ENCODE measurements around the gene G6PC2. TPM values are rescaled to one million over a fixed set of nuclear protein-coding genes. Genes with fewer than 3 reads are reported as not detected.
"Not testable (repeated sequence)": the region's sequence is repeated elsewhere in the genome, so short reads cannot be mapped to it uniquely, and the experiment has no call there.

The G6PC2 gene
- total RNA-seq, 2 experiments from 2014 or later = not detected

DNA sequence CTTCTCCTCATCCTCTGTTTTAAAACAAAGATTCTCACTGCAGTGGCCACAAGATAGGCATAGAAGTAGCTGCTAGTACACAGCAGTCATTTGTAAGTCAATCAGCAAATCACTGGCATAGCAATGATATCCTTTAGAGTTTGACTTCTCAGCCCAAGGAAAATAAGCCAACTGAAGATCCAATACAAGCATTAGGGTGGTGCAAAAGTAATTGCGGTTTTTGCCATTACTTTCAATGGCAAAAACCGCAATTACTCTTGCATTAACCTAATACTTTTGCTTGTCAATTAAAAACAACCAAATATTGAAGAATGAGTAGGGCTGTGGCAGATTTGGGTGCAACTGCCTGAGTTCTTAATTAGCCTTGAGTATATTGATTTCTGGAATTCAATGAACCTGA lies 2.8 kb downstream of the G6PC2 start:
- POLR2A ChIA-PET = no interaction called here
- CTCF ChIA-PET = no interaction called here

DNA sequence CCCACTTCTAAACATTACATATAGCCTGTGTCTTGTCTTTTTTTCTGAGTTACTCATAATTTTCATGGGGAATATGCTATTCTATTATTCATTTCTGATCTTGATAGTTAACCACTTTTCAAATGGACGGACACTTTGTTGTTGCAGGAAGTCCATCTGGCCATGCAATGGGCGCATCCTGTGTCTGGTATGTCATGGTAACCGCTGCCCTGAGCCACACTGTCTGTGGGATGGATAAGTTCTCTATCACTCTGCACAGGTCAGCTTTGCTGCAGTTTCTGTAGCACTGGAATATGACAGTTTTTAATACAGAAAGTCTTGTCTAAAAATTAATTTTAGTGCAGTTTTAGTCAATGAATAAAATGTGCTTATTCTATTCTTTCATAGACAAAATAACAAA lies 3.3 kb downstream of the G6PC2 start:
- ChIA-PET CTCF (no interaction called here), POLR2A (no interaction called here)

DNA sequence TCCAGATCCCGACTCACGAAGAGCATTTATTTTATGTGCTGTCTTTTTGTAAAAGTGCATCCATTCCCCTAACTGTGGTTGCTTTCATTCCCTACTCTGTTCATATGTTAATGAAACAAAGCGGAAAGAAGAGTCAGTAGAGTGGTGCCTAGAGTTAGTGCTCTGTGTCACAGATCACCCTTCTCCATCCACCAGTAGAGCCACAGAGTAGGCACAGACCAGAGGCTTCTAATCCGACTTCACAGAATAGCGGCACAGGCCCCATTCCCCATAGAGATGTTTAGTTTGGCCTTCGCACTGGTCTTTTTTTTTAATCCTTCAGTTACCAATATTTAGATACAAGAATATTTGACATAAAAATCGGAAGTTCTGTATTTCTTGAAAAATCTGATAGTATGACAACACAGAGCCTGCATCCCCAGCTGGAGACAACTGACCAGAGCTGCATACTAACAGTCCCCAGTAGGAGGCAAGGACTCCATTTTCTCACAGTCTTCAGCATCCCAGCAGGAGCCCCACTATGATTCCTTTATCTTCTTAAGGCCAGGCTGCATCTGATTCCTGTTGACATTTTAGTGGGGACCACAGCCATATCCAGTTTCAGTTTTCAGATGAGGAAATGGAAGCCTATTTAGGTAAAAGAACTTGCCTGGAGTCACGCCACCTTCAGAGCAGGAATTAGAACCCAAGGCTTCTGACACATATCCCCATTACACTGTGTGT lies 7.0 kb downstream of the G6PC2 start:
- CTCF ChIA-PET = no interaction called here
- POLR2A ChIA-PET = interaction anchor here (0.6 kb wide), 1 partner anchor 255 kb away, joined by 3 read pairs; no protein-coding TSS in a partner anchor

DNA sequence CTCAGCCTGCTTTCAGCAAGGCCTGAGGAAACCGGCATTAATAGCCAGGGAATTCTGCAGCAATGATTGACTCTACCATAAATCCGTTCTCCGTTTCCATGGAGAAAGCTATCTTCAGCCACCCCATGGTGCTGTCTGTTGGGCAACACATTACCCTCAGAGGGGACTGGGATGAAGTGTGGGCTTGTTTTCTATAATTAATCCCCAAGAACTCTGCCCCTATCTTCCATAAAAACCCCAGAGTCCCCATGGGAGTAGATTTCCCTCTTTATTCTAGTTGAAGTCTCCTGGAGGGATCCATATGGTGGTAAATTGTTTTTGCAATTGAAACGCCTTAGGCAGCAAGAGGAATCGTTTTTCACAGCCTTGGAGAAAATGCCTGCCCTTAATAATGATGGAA lies 9.2 kb downstream of the G6PC2 start:
- CTCF ChIA-PET = no interaction called here
- POLR2A ChIA-PET = no interaction called here

DNA sequence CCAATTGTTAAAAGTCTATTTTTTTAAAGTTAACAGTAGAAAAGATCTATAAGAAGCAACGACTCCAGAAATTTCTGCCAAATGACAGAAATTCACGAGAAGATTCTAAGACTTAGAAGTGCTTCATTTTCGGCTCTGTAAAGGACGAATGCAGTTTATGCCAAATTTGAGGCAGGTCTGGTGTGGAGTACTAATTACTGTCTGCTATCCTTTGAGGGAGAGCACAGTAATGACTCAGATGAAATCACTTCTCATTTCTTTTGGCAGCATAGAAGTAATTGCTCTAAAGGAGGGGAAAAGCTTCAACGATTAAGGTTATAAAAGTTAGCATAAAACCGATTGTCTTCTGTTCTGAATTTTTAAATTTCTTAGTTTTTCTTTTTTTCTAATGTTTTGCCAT lies 11.4 kb downstream of the G6PC2 start:
- ChIA-PET CTCF (no interaction called here), POLR2A (no interaction called here)

DNA sequence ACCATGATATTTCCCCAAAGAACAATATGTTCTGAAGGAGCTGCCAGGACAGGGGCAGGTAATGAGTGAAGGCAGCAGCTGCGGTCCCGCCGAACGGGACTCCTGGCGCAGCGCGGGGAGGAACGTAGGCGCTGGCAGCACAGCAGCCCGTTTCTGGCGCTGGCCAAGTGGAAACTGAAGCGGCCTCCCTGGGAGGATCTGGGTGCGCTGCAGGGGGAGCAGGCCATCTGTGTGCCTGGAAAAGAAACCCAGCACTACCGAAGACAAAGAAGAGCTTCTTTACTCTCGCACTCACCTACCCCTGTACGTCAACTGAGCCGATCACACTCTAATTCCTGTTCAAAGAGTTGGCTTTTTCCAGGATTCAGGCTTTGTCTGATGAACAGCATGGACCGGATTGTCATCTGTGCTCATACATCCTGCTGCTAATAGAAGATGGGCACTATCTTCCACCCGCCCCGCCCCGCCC lies 11.8 kb downstream of the G6PC2 start:
- ChIA-PET POLR2A (no interaction called here), CTCF (interaction anchor here (1.1 kb wide), 1 partner anchor 566 kb away, joined by 3 read pairs; no protein-coding TSS in a partner anchor)

DNA sequence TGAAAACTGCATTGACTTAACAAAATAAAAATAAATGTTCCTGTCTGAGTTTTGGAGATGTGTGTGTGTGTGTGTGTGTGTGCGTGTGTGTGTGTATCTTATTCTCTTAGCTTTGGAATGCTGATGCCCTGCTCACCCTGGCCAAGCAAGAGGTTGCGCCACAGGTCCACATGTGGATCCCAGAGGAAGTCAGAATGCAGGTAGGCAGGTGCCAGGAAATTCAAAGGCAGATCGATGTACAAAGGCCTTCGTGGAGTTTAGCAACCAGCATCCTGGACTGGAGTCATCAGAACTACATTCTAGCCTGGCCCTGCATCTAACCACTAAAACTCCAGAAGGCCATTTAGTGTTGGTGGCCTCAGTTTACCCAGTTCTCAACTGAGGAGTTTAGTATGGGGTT lies 12.4 kb downstream of the G6PC2 start:
- ChIA-PET POLR2A (interaction anchor here (0.5 kb wide), 1 partner anchor 33 kb away, joined by 3 read pairs; no protein-coding TSS in a partner anchor), CTCF (interaction anchor here (1.1 kb wide), 1 partner anchor 567 kb away, joined by 3 read pairs; no protein-coding TSS in a partner anchor)

DNA sequence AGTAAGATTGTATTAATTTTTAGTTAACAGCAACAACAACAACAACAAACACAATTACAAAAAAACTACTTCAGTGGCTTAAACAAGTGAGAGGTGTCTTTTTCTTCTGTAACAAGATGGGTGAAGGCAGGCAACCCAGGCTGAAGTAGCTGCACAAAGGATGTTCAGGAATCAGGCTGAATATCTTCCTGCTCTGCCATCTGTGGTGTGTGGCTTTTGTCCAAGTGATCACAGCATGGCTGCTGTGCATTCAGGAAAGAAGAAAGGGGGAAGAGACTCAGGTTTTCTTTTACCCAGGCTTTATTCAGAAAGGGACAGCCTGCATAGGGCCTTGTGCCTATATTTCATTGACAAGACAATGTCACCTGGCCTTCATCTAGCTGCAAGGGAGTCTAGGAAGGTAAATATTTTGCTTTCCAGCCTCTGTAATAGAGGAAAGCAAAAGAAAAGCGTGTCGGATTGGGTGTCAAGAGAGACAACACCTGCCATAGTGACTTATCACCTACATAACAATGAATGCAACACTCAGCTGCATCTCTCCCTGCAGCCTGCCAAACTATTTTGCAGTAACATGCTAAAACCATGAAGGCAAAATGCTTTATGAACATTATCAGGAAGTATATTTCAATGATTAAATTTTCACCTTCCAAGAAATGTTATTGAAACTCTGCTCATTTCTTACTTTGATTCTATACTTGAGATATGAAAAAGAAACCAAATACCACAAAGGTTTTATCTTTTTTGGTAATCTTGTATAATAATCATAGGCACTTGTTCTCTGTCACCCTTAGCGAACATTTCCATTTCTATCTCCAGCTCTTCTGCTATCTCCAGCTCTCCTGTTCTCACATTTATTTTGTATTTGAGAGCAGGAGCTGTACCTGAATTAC lies 14.6 kb downstream of the G6PC2 start:
- CTCF ChIA-PET = no interaction called here
- POLR2A ChIA-PET = no interaction called here

DNA sequence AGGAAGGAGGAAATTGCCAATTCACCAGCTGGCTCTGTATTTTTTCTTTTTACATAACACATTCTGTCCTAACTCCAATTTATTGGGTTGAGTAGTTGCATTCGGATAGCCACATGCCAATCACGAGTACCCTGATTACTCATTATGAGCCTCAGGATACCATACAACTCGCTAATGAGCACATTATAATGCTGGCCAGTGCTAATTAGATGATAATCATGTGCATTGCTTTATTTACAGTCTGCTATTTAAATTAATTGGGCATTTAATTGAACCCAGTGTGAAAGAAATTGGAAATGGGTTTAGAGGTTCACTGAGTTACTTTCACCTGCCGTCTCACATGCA lies 15.2 kb downstream of the G6PC2 start:
- CTCF ChIA-PET = no interaction called here
- POLR2A ChIA-PET = no interaction called here

DNA sequence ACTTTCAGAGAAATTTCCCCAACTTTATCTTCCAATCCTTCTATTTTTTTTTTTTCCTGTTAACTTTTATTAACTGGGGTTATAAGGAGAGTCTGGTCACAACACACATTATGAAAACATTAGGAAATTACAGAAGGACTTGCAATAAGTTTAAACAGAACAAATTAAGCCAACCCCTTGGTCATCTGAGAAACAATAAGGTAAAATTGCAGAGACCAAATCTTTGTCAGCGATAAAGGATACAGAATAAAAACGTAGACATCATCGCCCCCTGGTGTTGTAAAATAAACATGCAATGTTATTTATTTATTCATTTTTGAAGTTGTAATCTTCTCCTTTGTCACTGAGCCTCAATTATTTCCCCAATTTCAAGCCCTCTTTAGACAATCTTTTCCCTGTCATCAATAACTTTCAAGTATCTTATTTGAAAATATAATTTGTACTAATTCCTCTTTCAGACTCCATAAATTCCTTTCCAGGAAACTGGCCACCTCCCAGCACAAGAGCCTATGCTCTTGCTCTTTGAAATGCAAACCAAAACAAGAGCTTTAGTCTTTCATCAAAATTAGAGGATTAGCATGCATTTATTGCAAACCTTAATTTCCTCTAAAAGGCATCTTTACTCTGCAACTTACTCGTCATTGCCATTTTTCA lies 19.5 kb downstream of the G6PC2 start:
- ChIA-PET POLR2A (no interaction called here), CTCF (interaction anchor here (0.6 to 0.9 kb wide), 2 partner anchors 147 to 569 kb away, joined by 3 to 5 read pairs; no protein-coding TSS in a partner anchor)

DNA sequence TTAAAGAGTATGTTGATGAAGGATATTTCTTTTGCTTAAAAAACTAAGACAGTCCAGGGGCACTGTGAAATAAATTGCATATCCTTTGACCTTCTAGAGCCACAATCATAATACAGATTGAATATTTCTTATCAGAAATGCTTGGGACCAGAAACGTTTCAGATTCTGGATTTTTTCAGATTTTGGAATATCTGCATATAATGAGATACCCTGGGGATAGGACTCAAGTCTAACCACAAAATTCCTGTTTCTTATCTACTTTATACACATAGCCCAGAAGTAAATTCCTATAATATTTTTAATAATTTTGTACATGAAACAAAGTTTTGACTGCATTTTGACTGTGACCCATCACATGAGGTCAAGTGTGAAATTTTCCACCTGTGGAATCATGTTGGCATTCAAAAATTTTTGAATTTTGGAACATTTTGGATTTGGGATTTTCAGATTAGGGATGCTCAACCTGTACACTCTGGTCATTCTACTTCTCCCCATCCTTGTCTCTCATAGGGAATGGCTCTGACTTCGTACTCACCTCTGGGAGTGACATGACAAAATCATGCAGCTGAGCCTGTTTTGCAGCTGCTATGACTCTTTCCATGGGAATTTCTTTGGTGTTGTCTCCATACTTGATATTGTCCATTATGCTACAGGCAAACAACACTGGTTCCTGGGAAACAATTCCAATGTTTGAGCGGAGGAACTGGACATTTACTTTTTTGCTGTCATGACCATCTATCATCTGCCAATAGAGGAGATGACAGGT lies 25.7 kb downstream of the G6PC2 start:
- POLR2A ChIA-PET = no interaction called here
- CTCF ChIA-PET = no interaction called here

DNA sequence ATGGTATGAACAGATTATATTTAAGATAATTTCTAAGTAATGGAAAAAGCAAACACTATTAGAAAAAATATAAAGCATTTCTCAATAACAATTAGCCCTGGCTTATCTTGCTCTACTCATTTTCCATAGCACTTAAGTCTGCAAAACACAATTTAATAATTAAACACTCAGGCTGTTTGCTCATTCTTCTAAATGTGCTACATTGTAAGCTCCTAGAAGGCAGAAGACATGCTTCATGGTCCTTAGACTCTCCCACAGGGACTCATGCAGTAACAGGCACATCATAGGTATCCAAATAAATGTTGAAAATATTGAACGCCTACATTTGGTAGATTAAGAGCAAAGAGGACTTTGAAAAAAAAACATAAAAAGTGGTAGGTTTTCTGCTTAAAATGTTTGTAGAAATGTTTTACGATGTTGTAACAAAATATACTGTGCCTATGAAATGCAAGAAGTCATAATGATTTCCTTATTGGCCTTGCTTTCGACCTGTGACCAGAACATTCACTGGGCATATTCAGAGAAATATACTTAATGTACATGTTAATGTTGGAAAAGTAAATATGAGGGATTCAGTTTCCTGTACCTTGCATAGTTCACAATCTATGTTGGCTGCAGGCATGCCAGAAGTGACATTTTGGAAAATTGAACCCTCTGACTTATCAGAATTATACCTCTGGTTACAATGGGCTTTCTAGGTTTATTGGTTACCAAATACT lies 27.2 kb downstream of the G6PC2 start:
- ChIA-PET POLR2A (no interaction called here), CTCF (no interaction called here)

DNA sequence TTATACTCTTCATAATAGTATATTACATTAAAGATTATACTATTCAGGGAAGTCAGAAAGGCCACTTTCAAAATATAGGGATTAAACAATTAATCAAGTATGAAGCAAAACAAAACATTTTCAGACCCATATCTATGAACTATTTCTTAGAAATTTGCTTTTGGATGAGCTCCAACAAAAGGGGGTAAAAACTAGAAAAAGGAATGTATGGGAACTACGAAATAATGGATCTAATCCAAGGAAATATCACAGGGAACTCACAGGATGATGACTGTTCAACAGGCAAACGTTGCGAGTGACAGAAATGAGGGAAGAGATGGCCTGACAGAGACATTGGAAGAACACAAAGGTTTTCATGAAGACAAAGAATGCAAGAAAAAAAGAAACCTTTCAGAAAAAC lies 27.9 kb downstream of the G6PC2 start:
- CTCF ChIA-PET = no interaction called here

DNA sequence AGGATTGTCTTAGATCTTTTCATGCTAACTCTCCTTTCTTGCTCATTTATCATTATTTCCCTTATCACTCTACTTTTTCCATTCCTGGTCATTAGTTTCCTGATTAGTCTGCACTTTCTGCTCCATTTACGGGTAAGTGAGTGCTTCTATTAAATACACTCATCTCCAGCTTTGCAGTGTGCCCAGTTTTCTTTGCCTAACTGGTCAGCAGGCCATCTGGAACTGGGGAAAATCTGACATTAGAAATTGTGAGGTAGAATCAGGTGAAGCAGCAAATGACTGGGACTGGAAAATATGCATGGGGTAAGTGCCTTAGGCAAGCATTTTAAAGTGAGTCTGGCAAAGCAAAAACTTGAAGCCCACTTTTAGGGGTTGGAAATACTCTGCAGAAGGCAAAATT lies 29.2 kb downstream of the G6PC2 start:
- CTCF ChIA-PET = no interaction called here
- POLR2A ChIA-PET = no interaction called here

More for the DNA sequence above, 27.9 kb downstream of the G6PC2 start:
- POLR2A ChIA-PET = no interaction called here

DNA sequence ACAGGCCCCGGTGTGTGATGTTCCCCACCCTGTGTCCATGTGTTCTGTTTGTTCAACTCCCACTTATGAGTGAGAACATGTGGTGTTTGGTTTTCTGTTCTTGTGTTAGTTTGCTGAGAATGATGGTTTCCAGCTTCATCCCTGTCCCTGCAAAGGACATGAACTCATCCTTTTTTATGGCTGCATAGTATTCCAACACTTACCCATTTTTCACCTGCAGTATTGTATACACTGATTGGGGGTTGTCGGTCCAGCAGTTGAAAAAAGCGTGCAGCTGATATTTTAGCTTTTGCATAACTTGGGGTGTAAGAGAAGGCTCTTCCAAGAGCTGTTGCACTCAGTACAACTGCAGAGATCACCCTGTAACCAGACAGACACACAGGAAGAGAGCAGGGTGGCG lies 31.1 kb downstream of the G6PC2 start:
- CTCF ChIA-PET = interaction anchor here (0.7 kb wide), 1 partner anchor 37 kb away, joined by 3 read pairs; no protein-coding TSS in a partner anchor
- POLR2A ChIA-PET = not testable (repeated sequence)

DNA sequence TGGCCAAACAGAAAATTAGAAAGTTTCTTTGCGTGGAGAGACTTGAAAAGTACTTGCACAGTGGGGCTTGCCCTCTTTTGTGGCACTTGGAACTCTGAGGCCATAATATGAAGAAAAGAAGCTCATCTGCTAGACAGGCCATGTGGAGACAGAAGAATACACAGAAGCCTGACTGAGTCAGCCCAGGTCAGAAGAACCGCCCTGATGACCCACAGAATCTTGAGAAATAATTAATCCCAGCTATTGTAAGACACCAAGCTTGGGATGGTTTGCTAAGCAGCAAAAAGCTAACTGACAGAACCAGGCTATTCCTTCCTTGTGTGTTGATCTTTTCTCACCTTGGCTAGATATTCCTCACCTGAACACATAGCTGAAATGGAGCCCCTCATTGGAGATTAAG lies 33.7 kb downstream of the G6PC2 start:
- CTCF ChIA-PET = no interaction called here

DNA sequence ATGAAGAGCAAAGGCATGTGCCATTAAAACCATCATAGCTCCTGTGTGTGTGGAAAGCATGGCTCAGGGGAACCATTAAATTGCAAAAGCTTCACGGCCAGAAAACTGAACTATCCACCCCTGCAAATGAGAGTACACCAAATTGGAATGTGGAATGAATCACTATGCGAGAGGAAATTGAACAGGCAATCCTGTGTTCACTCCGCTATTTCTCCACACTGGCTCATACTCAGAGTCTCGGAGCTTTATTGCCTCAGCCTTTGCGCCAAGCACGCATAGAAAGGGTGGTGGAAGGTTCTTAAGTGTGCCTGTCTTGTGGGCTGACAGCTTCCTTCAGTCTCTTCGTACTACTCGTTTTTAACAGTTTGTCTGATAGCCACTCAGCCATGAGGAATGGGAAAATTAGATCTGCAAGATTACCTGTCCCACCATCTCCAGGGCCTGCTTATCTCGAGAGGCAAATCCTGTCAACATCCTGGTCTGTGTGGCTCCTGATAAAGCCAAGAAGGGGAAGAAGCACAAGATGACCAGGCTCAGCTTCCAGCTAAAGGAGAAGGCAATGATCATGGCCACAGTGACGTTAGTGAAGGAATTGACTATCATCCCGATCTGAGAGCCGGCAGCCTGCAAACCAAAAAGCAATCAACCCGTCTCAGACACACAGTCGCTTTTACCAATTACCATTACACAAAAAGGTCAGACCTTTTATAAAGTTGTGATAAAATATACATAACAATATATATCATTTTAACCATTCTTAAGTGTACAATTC lies 34.9 kb downstream of the G6PC2 start:
- POLR2A ChIA-PET = no interaction called here
- CTCF ChIA-PET = no interaction called here

More for the DNA sequence above, 33.7 kb downstream of the G6PC2 start:
- POLR2A ChIA-PET = no interaction called here

DNA sequence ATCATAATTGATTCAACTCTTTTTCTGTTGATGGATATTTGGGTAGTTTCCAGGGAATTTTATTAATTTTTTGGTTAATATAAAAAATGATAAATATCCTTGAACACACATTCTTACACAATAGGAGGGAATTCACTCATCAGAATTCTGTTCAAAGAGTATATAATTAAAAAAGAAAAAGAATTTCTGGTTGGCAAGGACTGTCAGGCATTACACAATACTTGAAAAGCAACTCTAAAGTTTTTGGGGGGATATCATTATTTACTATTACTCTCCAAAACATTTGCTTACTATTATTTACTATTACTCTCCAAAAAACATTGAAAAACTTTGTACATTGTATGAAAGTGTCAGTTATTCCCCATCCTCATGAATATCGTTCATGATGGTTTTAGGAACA lies 38.0 kb downstream of the G6PC2 start:
- ChIA-PET CTCF (no interaction called here), POLR2A (no interaction called here)

Measured in activated CD8-positive, alpha-beta memory T cell treated with anti-CD3 and anti-CD28 coated beads for 36 hours (primary cell).